Esophagus squamous epithelium (tissue), 4 donors: ENCODE data around the gene TSPO.

Source experiments
- CTCF ChIP-seq, 6 experiments: fragments of 450-650 bp in 4 of 6; fragments of 200-600 bp in 2 of 6; sonication (generic) in 2 of 6; IDR thresholded peaks; one replicate each; pipeline ENCODE4 v1.5.1; 2016 to 2019; ENCODE audit warnings: antibody characterized with exemption in 6 of 6, mild to moderate bottlenecking in 4 of 6, moderate library complexity in 4 of 6
- POLR2A ChIP-seq, 4 donors: fragments of 450-650 bp; IDR thresholded peaks; one replicate each; pipeline ENCODE4 v1.6.1; 2017; ENCODE audit warnings: antibody characterized with exemption in 4 of 4, mild to moderate bottlenecking in 4 of 4, moderate library complexity in 3 of 4

- TF ChIP-seq CTCF (IDR thresholded peaks at IDR 0.05) (no peak), POLR2A (IDR thresholded peaks at IDR 0.05) (no peak)
Measured at GRCh38 chr22:43126501-43127165, 24.7 kb upstream of the TSPO start.
